HuH-7.5 (cell line): ENCODE results near the gene ZBED5.
A peak's percentile ranks its signal among the peaks of the same experiment; 100 is the strongest.
"Not testable (repeated sequence)": the region's sequence is repeated elsewhere in the genome, so short reads cannot be mapped to it uniquely, and the experiment has no call there.

ENCODE experiments used
- DNase-seq: peaks from one replicate; pipeline ENCODE4 v3.0.0; 2011; ENCODE audit warnings: low spot score

ZBED5 gene

GRCh38 chr11:10857709-10858438 is at the start of gene ZBED5:
TSS of gene ZBED5 (minus strand) at chr11:10858053. CDS start at chr11:10854945, 3,108 bp downstream.
- DNase-seq = peak; percentile 63

GRCh38 chr11:10906521-10906920 is 48.7 kb upstream of the ZBED5 start:
- DNase-seq = no peak

- DNase-seq = no peak
These were observed 44.6 kb upstream of the ZBED5 start for GRCh38 chr11:10902301-10903063.

- no peak for DNase-seq
These were observed 43.0 kb upstream of the ZBED5 start for GRCh38 chr11:10900681-10901415.

- no peak for DNase-seq
These were observed 41.4 kb upstream of the ZBED5 start for GRCh38 chr11:10899121-10899830.

- DNase-seq = no peak
These were observed 40.8 kb upstream of the ZBED5 start for GRCh38 chr11:10898763-10899025.

- no peak for DNase-seq
These were observed 40.3 kb upstream of the ZBED5 start for GRCh38 chr11:10898003-10898762.

GRCh38 chr11:10897150-10897549 is 39.3 kb upstream of the ZBED5 start:
- DNase-seq = no peak

- no peak for DNase-seq
These were observed 38.6 kb upstream of the ZBED5 start for GRCh38 chr11:10896493-10896892.

GRCh38 chr11:10895285-10895684 is 37.4 kb upstream of the ZBED5 start:
- no peak for DNase-seq

- DNase-seq = no peak
These were observed 36.8 kb upstream of the ZBED5 start for GRCh38 chr11:10894666-10895065.

GRCh38 chr11:10893714-10894151 is 35.9 kb upstream of the ZBED5 start:
- DNase-seq = no peak

GRCh38 chr11:10892250-10892649 is 34.4 kb upstream of the ZBED5 start:
- no peak for DNase-seq

GRCh38 chr11:10891151-10891720 is 33.4 kb upstream of the ZBED5 start:
- DNase-seq = no peak

GRCh38 chr11:10890083-10890482 is 32.2 kb upstream of the ZBED5 start:
- not testable (repeated sequence) for DNase-seq

GRCh38 chr11:10887307-10887706 is 29.5 kb upstream of the ZBED5 start:
- no peak for DNase-seq

GRCh38 chr11:10886652-10887250 is 28.9 kb upstream of the ZBED5 start:
- DNase-seq = no peak

GRCh38 chr11:10885703-10886363 is 28.0 kb upstream of the ZBED5 start:
- DNase-seq = no peak

GRCh38 chr11:10884292-10884691 is 26.4 kb upstream of the ZBED5 start:
- not testable (repeated sequence) for DNase-seq

GRCh38 chr11:10881892-10882291 is 24.0 kb upstream of the ZBED5 start:
- no peak for DNase-seq
